Ovary (tissue), 9 donors: Measurements from ENCODE around the gene HDAC10. TPM values are rescaled to one million over a fixed set of nuclear protein-coding genes. Genes with fewer than 3 reads are reported as not detected.

Experiments
- DNase-seq, 5 donors: peaks; one replicate each; pipeline ENCODE4 v3.0.0-alpha.2; 2019 to 2020
- H3K27ac ChIP-seq, 2 donors: fragments of 200-600 bp; one replicate each; pipeline versions ENCODE4 v1.5.1 to v1.8.0; 2019 to 2022
- H3K27me3 ChIP-seq: fragments of 200-600 bp; one replicate; pipeline ENCODE4 v1.8.0; 2022
- H3K36me3 ChIP-seq: fragments of 200-600 bp; sonication (generic); one replicate; pipeline ENCODE4 v1.5.1; 2019
- H3K4me1 ChIP-seq: one replicate; pipeline ENCODE4 v1.8.1; 2013; ENCODE audit warnings: mild to moderate bottlenecking, moderate library complexity; ENCODE audit not compliant: insufficient read depth
- H3K4me3 ChIP-seq: fragments of 200-600 bp; sonication (generic); one replicate; pipeline ENCODE4 v1.5.1; 2017
- H3K9me3 ChIP-seq, 2 donors: fragments of 200-600 bp in 1 of 2; sonication (generic) in 1 of 2; one replicate each; pipeline versions ENCODE4 v1.5.1 to v1.8.1; 2013 to 2019; ENCODE audit warnings: mild to moderate bottlenecking in 1 of 2, moderate library complexity in 1 of 2
- CTCF ChIP-seq, 3 donors: fragments of 450-650 bp in 2 of 3; fragments of 200-600 bp in 1 of 3; IDR thresholded peaks; one replicate each; pipeline versions ENCODE4 v1.5.1 to v1.8.0; 2016 to 2022; ENCODE audit warnings: antibody characterized with exemption in 3 of 3, mild to moderate bottlenecking in 1 of 3
- EP300 ChIP-seq: sonication (generic); formaldehyde crosslinking; IDR thresholded peaks from one replicate; pipeline ENCODE4 v1.6.1; 2017; ENCODE audit warnings: antibody characterized with exemption
- POLR2A ChIP-seq: fragments of 450-650 bp; IDR thresholded peaks from one replicate; pipeline ENCODE4 v1.6.1; 2017; ENCODE audit warnings: antibody characterized with exemption, mild to moderate bottlenecking, moderate library complexity
- WGBS, 3 donors: extraction: QIAGEN DNeasy Blood & Tissue Kit in 1 of 3; methylation state at CpG; one replicate each; pipeline versions ENCODE4 v1.1.5 to v1.1.7; 2013 to 2017; 5-methylcytosine and 5-hydroxymethylcytosine counted together
- intact Hi-C, 4 donors: fragments of 100-400 bp; cut with DNase I; formaldehyde crosslinking; loops; one replicate each; pipeline versions ENCODE4 v1.11.0 to v1.15.1; 2022 to 2023
- polyA plus RNA-seq, 2 donors: library from polyadenylated mRNA; stranded (reverse); fragments of 200-250 nt in 1 of 2; fragments of 350-450 nt in 1 of 2; fragmentation: Illumina TruSeq in 1 of 2; extraction: RNeasy Lipid Tissue Mini Kit (QIAGEN cat#74804) in 1 of 2; gene quantifications; one replicate each; pipeline ENCODE4 v1.2.3, GENCODE V29; 2013 to 2014
- total RNA-seq, 7 donors: library from RNA; depleted of rRNA in 2 of 7; stranded (reverse); fragments of >200 nt in 2 of 7; fragmentation: NEBNext Ultra II Directional in 3 of 7; extraction: Animal tissue kit (Norgen Biotek cat#: 25700) in 3 of 7; gene quantifications; one replicate each; pipeline versions ENCODE4 v1.1.0 to v1.2.4, GENCODE V29; 2016 to 2023
- donor health status: DM: no; HTN: no; CAD: no; lungs with moderate emphysema.
- donor health status: DM: no; HTN: no; CAD: no.
- donor health status: Bipolar disorder and iron deficiency.
- donor health status: DM: yes; HTN: yes; CAD: no.
- donor health status: DM: no; HTN: no; CAD: no.
- donor health status: DM: yes; HTN: yes; CAD: no.

Gene HDAC10
- total and polyA plus RNA-seq, 9 donors, result 2.3 to 44.6 (median 38.9) TPM

- peak in 2 of 5 donors; percentile 54 to 58 for DNase-seq
- TF ChIP-seq POLR2A, result no peak
- no peak for TF ChIP-seq EP300
- no peak for TF ChIP-seq CTCF (IDR thresholded peaks at IDR 0.05)
- Histone ChIP-seq H3K36me3 (no peaks in the 10 kb centered on the region), H3K27me3 (no peaks in the 10 kb centered on the region), H3K9me3 (no peaks in the 10 kb centered on the region), H3K27ac (peak overlapping the region; percentile 16 to 81), H3K4me1 (peaks cover 5% of the 10 kb centered on the region), H3K4me3 (peak overlapping the region; percentile 48)
- 11 to 14% (median 11%) methylated on average over 31 to 34 of the region's 34 CpGs for WGBS, 3 donors
- intact Hi-C loops, result loop anchor here in 1 of 4 donors (10.0 kb wide), 2 partner anchors 55 to 245 kb away; no protein-coding TSS in a partner anchor
These were observed 51.1 kb downstream of the HDAC10 start for GRCh38 chr22:50199829-50200460.

- peak in 4 of 5 donors; percentile 26 to 53 (median 52) for DNase-seq
- H3K27me3 ChIP-seq, result no peaks in the 10 kb centered on the region
- H3K27ac ChIP-seq, result peak overlapping the region in 1 of 2 donors; percentile 16
- intact Hi-C loops, result loop anchor here in 1 of 4 donors (10.0 kb wide), 1 partner anchor 244 kb away; no protein-coding TSS in a partner anchor
- H3K4me3 ChIP-seq, result no peak overlapping the region
- WGBS, 3 donors, result 67 to 78% (median 69%) methylated on average over 18 of the region's 18 CpGs
- TF ChIP-seq EP300 (no peak), CTCF (IDR thresholded peaks at IDR 0.05) (no peak), POLR2A (no peak)
- no peaks in the 10 kb centered on the region for H3K36me3 ChIP-seq
- no peaks in the 10 kb centered on the region for H3K9me3 ChIP-seq
- H3K4me1 ChIP-seq, result peaks cover 5% of the 10 kb centered on the region
These were observed 51.8 kb downstream of the HDAC10 start for GRCh38 chr22:50199251-50199721.

- no peak overlapping the region for H3K27ac ChIP-seq
- no peaks in the 10 kb centered on the region for H3K27me3 ChIP-seq
- DNase-seq, result peak in 3 of 5 donors; percentile 33 to 50 (median 36)
- no peaks in the 10 kb centered on the region for H3K9me3 ChIP-seq
- intact Hi-C loops, result loop anchor here in 1 of 4 donors (10.0 kb wide), 1 partner anchor 244 kb away; no protein-coding TSS in a partner anchor
- H3K4me3 ChIP-seq, result no peak overlapping the region
- H3K4me1 ChIP-seq, result peaks cover 5% of the 10 kb centered on the region
- 81 to 89% (median 87%) methylated on average over 14 to 16 of the region's 16 CpGs for WGBS, 3 donors
- H3K36me3 ChIP-seq, result no peaks in the 10 kb centered on the region
- TF ChIP-seq CTCF (IDR thresholded peaks at IDR 0.05) (no peak), POLR2A (no peak), EP300 (no peak)
These were observed 52.4 kb downstream of the HDAC10 start for GRCh38 chr22:50198624-50199017.

GRCh38 chr22:50197856-50198623, 53.0 kb downstream of the HDAC10 start:
- peak in 2 of 5 donors; percentile 39 to 41 for DNase-seq
- no peak overlapping the region for H3K4me3 ChIP-seq
- WGBS, 3 donors, result 89 to 94% (median 92%) methylated on average over 55 to 61 of the region's 61 CpGs
- intact Hi-C loops, result loop anchor here in 1 of 4 donors (10.0 kb wide), 1 partner anchor 243 kb away; no protein-coding TSS in a partner anchor
- no peaks in the 10 kb centered on the region for H3K36me3 ChIP-seq
- no peak for TF ChIP-seq EP300
- TF ChIP-seq CTCF (IDR thresholded peaks at IDR 0.05), result no peak
- no peak for TF ChIP-seq POLR2A
- no peak overlapping the region for H3K27ac ChIP-seq
- peaks cover 5% of the 10 kb centered on the region for H3K4me1 ChIP-seq
- no peaks in the 10 kb centered on the region for H3K9me3 ChIP-seq
- H3K27me3 ChIP-seq, result no peaks in the 10 kb centered on the region
